H1 (cell line): ENCODE results near the gene STYXL1. TPM values are rescaled to one million over a fixed set of nuclear protein-coding genes. Genes with fewer than 3 reads are reported as not detected.

Experiments used
- CTCF ChIA-PET: fragments of 300-600 bp; sonication (Branson Sonifier 250); formaldehyde crosslinking; loops from one replicate; lab custom pipeline; 2021; ENCODE audit not compliant: partially characterized antibody; lab: Charles Lee
- POLR2A ChIA-PET: fragments of 300-600 bp; sonication (Branson Sonifier 250); formaldehyde crosslinking; loops from one replicate; lab custom pipeline; 2021; ENCODE audit warnings: inconsistent platforms; ENCODE audit not compliant: partially characterized antibody; lab: Charles Lee
- DNase-seq, 2 experiments: peaks; one replicate each; pipeline versions ENCODE4 v3.0.0 to v3.0.0-alpha.2; 2010 to 2022; ENCODE audit warnings: low spot score in 2 of 2, low read depth in 1 of 2, mixed read lengths in 1 of 2
- FAIRE-seq: peaks from 2 replicates; lab custom pipeline; 2011; peaks lifted over from hg19 to GRCh38; lab: Jason Lieb, UNC
- H2AFZ ChIP-seq: 2 replicates; pipeline ENCODE4 v1.8.1; 2012; ENCODE audit warnings: low read length, inconsistent platforms
- H2AK5ac ChIP-seq: 2 replicates; pipeline ENCODE4 v1.6.1; 2013; ENCODE audit warnings: low read depth, low read length
- H2BK120ac ChIP-seq: replicated peaks from 2 replicates; pipeline ENCODE3; 2013; ENCODE audit warnings: low read depth, low read length, inconsistent platforms
- H2BK12ac ChIP-seq: 2 replicates; pipeline ENCODE4 v1.6.1; 2013; ENCODE audit warnings: low read depth, low read length
- H2BK15ac ChIP-seq: 2 replicates; pipeline ENCODE4 v1.6.1; 2013; ENCODE audit warnings: low read length
- H2BK20ac ChIP-seq: 2 replicates; pipeline ENCODE4 v1.6.1; 2013; ENCODE audit warnings: low read length
- H2BK5ac ChIP-seq: 2 replicates; pipeline ENCODE4 v1.6.1; 2013; ENCODE audit warnings: low read depth, low read length
- H3K14ac ChIP-seq: 2 replicates; pipeline ENCODE4 v1.6.1; 2013; ENCODE audit warnings: inconsistent platforms; ENCODE audit not compliant: insufficient read length
- H3K18ac ChIP-seq: 2 replicates; pipeline ENCODE4 v1.6.1; 2013; ENCODE audit warnings: low read length; ENCODE audit errors: extremely low read depth
- H3K23ac ChIP-seq: 2 replicates; pipeline ENCODE4 v1.6.1; 2013; ENCODE audit warnings: inconsistent platforms; ENCODE audit not compliant: insufficient read length
- H3K23me2 ChIP-seq: 2 replicates; pipeline ENCODE4 v1.6.1; 2013; ENCODE audit warnings: low read depth, low read length
- H3K27ac ChIP-seq: 2 replicates; pipeline ENCODE4 v1.6.1; 2011; ENCODE audit warnings: low read depth, low read length, inconsistent platforms
- H3K27me3 ChIP-seq, 4 experiments: replicated peaks in 1 of 4; 1 replicate in 1 of 4; 2 replicates in 3 of 4; pipeline versions ENCODE4 v1.6.1 to v1.8.1; 2011 to 2013; ENCODE audit warnings: low read length in 3 of 4, mild to moderate bottlenecking in 3 of 4, inconsistent platforms in 2 of 4, mixed read lengths in 2 of 4, moderate library complexity in 1 of 4; ENCODE audit not compliant: control insufficient read depth in 3 of 4, insufficient read depth in 3 of 4; ENCODE audit errors: extremely low read depth in 1 of 4
- H3K36me3 ChIP-seq, 4 experiments: 2 replicates each; pipeline versions ENCODE4 v1.6.1 to v1.8.1; 2011 to 2013; ENCODE audit warnings: mild to moderate bottlenecking in 4 of 4, low read length in 3 of 4, moderate library complexity in 2 of 4, control low read depth in 1 of 4, inconsistent platforms in 1 of 4; ENCODE audit not compliant: insufficient read depth in 4 of 4, control insufficient read depth in 2 of 4
- H3K4ac ChIP-seq: replicated peaks from 2 replicates; pipeline ENCODE3; 2013; ENCODE audit warnings: low read length, low read depth, mixed read lengths, inconsistent platforms; ENCODE audit not compliant: insufficient read length
- H3K4me1 ChIP-seq, 4 experiments: replicated peaks in 1 of 4; 1 replicate in 1 of 4; 2 replicates in 3 of 4; pipeline versions ENCODE4 v1.6.1 to v1.8.1; 2011 to 2013; ENCODE audit warnings: low read length in 3 of 4, inconsistent platforms in 2 of 4, mixed read lengths in 1 of 4; ENCODE audit not compliant: insufficient read depth in 4 of 4, control insufficient read depth in 3 of 4
- H3K4me2 ChIP-seq, 2 experiments: 2 replicates each; pipeline versions ENCODE4 v1.6.1 to v1.8.1; 2011 to 2013; ENCODE audit warnings: low read depth in 2 of 2, low read length in 2 of 2, control low read depth in 1 of 2, inconsistent platforms in 1 of 2, mild to moderate bottlenecking in 1 of 2; ENCODE audit not compliant: insufficient read depth in 1 of 2
- H3K4me3 ChIP-seq, 4 experiments: fragments of 200-600, 300-600 bp in 1 of 4; sonication (generic), shearing (Covaris generic), sonication (Bioruptor Twin) in 1 of 4; 2 replicates each; pipeline versions ENCODE4 v1.5.1 to v1.8.1; 2011 to 2016; ENCODE audit warnings: low read length in 4 of 4, low read depth in 3 of 4, control low read depth in 2 of 4, inconsistent platforms in 2 of 4, mild to moderate bottlenecking in 2 of 4, mixed read lengths in 1 of 4, moderate library complexity in 1 of 4; ENCODE audit not compliant: insufficient read depth in 2 of 4; ENCODE audit errors: extremely low read depth in 1 of 4
- H3K56ac ChIP-seq: replicated peaks from 2 replicates; pipeline ENCODE3; 2013; ENCODE audit warnings: low read depth, mild to moderate bottlenecking, mixed read lengths, low read length, inconsistent platforms; ENCODE audit not compliant: insufficient read length
- H3K79me1 ChIP-seq: 2 replicates; pipeline ENCODE4 v1.6.1; 2013; ENCODE audit warnings: low read depth, low read length, control low read depth
- H3K79me2 ChIP-seq, 2 experiments: 2 replicates each; pipeline versions ENCODE4 v1.6.1 to v1.8.1; 2012 to 2013; ENCODE audit warnings: low read length in 2 of 2, mild to moderate bottlenecking in 2 of 2, inconsistent platforms in 1 of 2; ENCODE audit not compliant: insufficient read depth in 2 of 2, control insufficient read depth in 1 of 2
- H3K9ac ChIP-seq, 4 experiments: replicated peaks in 1 of 4; 1 replicate in 1 of 4; 2 replicates in 3 of 4; pipeline versions ENCODE4 v1.6.1 to v1.8.1; 2011 to 2013; ENCODE audit warnings: low read depth in 3 of 4, low read length in 3 of 4, control low read depth in 2 of 4, mild to moderate bottlenecking in 2 of 4, moderate library complexity in 2 of 4, inconsistent platforms in 1 of 4; ENCODE audit errors: extremely low read depth in 1 of 4
- H3K9me3 ChIP-seq, 2 experiments: 2 replicates each; pipeline versions ENCODE4 v1.6.1 to v1.8.1; 2012 to 2013; ENCODE audit warnings: mild to moderate bottlenecking in 2 of 2, moderate library complexity in 2 of 2, control low read depth in 1 of 2, inconsistent platforms in 1 of 2, low read depth in 1 of 2, low read length in 1 of 2, mixed read lengths in 1 of 2; ENCODE audit not compliant: insufficient read depth in 2 of 2
- H4K20me1 ChIP-seq, 2 experiments: replicated peaks in 1 of 2; 2 replicates each; pipeline versions ENCODE3 to v1.8.1; 2011 to 2013; ENCODE audit warnings: inconsistent platforms in 2 of 2, low read length in 2 of 2, mild to moderate bottlenecking in 1 of 2; ENCODE audit not compliant: insufficient read depth in 2 of 2, control insufficient read depth in 1 of 2
- H4K5ac ChIP-seq: 2 replicates; pipeline ENCODE4 v1.6.1; 2013; ENCODE audit warnings: low read length, low read depth, mixed read lengths, inconsistent platforms; ENCODE audit not compliant: insufficient read length
- H4K8ac ChIP-seq: 2 replicates; pipeline ENCODE4 v1.8.0; 2013; ENCODE audit warnings: mild to moderate bottlenecking, moderate library complexity, low read length, inconsistent platforms; ENCODE audit not compliant: insufficient read depth; ENCODE audit errors: extremely low read depth
- H4K91ac ChIP-seq: replicated peaks from 2 replicates; pipeline ENCODE3; 2013; ENCODE audit warnings: low read length, mixed read lengths, inconsistent platforms; ENCODE audit not compliant: insufficient read length
- EP300 ChIP-seq, 2 experiments: IDR thresholded peaks; 1 replicate in 1 of 2; 2 replicates in 1 of 2; pipeline ENCODE4 v1.6.1; 2011 to 2012; ENCODE audit warnings: low read depth in 2 of 2, low read length in 2 of 2, mild to moderate bottlenecking in 2 of 2, borderline replicate concordance in 1 of 2, inconsistent platforms in 1 of 2, moderate library complexity in 1 of 2
- PHF8 ChIP-seq: fragments of 200-600 bp; sonication (generic); conservative IDR thresholded peaks from 2 replicates; pipeline ENCODE4 v1.7.1; 2012; ENCODE audit warnings: low read depth, mild to moderate bottlenecking, inconsistent platforms, low read length, moderate library complexity
- SP1 ChIP-seq: IDR thresholded peaks from 2 replicates; pipeline ENCODE4 v1.6.1; 2011; ENCODE audit warnings: low read depth, low read length
- SRF ChIP-seq: IDR thresholded peaks from 2 replicates; pipeline ENCODE4 v1.6.1; 2011; ENCODE audit warnings: mild to moderate bottlenecking, low read depth, low read length, moderate library complexity
- WGBS, 2 experiments: shearing (Covaris generic) in 1 of 2; methylation state at CpG; one replicate each; pipeline versions ENCODE4 v1.1.6 to v1.1.7; 2013 to 2015; ENCODE audit warnings: low lambda C conversion rate in 2 of 2, mixed read lengths in 2 of 2, inconsistent platforms in 1 of 2, low coverage in 1 of 2, missing lambda C conversion rate in 1 of 2; ENCODE audit not compliant: insufficient replicate concordance in 2 of 2, insufficient coverage in 1 of 2, insufficient read length in 1 of 2; ENCODE audit errors: extremely low coverage in 1 of 2, missing lambda C conversion rate in 1 of 2; 5-methylcytosine and 5-hydroxymethylcytosine counted together
- polyA plus RNA-seq, 7 experiments: library from polyadenylated mRNA; depleted of rRNA in 3 of 7; stranded (reverse) in 5 of 7; unstranded in 2 of 7; fragments of >200 nt in 5 of 7; fragments of 200-250 nt in 2 of 7; gene quantifications; 1 replicate in 5 of 7; 2 replicates in 1 of 7; 4 replicates in 1 of 7; pipeline versions ENCODE4 v1.2.1 to v1.2.3, GENCODE V29; 2011 to 2013; ENCODE audit warnings: missing spikeins in 2 of 7, mixed read lengths in 2 of 7
- total RNA-seq: library from RNA; stranded (reverse); fragmentation: NEBNext Ultra II Directional; extraction: Animal tissue kit (Norgen Biotek cat#: 25700); gene quantifications from 2 replicates; pipeline ENCODE4 v1.2.1, GENCODE V29; 2021
- TF ChIP-seq, protein P1 (sequence below): IDR thresholded peaks from 2 replicates; pipeline ENCODE4 v1.6.1; 2012; ENCODE audit warnings: inconsistent platforms

STYXL1 gene
- total and polyA plus RNA-seq, 2 of the 8 experiments (the other 6 are each of a cell fraction or from before 2014, with no cell fraction given): 32.3 to 53.9 TPM

DNA sequence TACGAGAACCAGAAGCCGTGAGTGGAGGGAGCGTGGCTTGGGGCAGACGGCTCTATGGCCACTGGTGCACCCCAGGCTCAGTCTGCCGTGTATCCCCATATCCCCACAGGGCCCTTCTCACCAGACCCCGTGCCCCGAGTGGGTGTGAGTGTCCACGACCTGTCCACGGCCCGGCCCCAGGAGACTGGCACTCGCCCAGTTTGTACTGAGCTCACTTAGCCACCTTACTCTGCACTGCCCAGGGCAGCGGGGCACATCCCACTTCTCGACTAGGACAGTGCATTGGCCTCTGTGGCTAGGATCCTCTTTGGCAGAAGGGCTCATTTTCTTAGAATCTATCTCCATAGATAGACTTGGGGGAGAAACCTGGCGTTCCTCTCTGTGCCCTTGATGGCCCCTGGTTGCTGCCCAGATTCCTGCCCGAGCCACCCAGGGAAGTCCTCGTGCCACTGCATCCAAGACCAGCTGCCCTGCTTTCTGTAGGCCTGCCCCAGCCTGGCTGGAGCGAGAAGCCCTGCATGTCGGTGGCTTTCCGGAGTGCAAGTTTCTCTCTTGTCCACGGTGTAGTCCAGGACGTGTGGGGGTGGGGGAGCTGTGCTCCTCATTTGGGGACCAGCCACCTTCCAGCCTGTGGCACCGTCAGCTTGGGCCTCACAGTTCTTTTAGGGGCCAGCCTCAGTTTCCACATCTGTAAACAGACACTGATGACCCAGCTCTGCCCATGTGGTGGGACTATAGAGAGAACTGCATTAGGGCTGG is 65.3 kb downstream of the STYXL1 start:
- Histone ChIP-seq H2BK12ac (no peak overlapping the region), H2AK5ac (no peak overlapping the region), H2BK15ac (no peak overlapping the region), H4K91ac (no peak overlapping the region), H3K23ac (no peak overlapping the region), H2BK120ac (no peak overlapping the region), H3K4me3 (no peak overlapping the region), H3K27me3 (no peaks in the 10 kb centered on the region), H4K8ac (no peak overlapping the region), H4K5ac (no peak overlapping the region), H3K4ac (no peak overlapping the region), H3K36me3 (peaks cover 9 to 66% (median 37%) of the 10 kb centered on the region in 4 experiments), H3K18ac (no peak overlapping the region), H3K9me3 (no peaks in the 10 kb centered on the region), H3K79me2 (no peaks in the 10 kb centered on the region), H3K4me1 (no peaks in the 10 kb centered on the region), H2BK20ac (no peak overlapping the region), H3K9ac (no peak overlapping the region), H3K27ac (no peak overlapping the region), H3K79me1 (no peaks in the 10 kb centered on the region), H3K56ac (no peak overlapping the region), H2BK5ac (no peak overlapping the region), H3K23me2 (no peaks in the 10 kb centered on the region), H3K4me2 (no peak overlapping the region), H3K14ac (no peak overlapping the region), H4K20me1 (peaks cover 0 to 9% of the 10 kb centered on the region in 2 experiments), H2AFZ (no peak overlapping the region)
- DNase-seq (no peak), FAIRE-seq (no peak)
- CTCF ChIA-PET: interaction anchor here (0.7 to 1.6 kb wide), 5 partner anchors 8 to 116 kb away, joined by 3 to 7 read pairs (median 3); no protein-coding TSS in a partner anchor
- 93% methylated on average over 21 of the region's 22 CpGs; no CpG with 5 or more reads in 1 of the 2 experiments for WGBS, 2 experiments
- POLR2A ChIA-PET: interaction anchor here (1.0 kb wide), 1 partner anchor 9 kb away, joined by 3 read pairs; no protein-coding TSS in a partner anchor
- TF ChIP-seq PHF8: no peak
- no peak for TF ChIP-seq SP1
- TF ChIP-seq, protein P1, sequence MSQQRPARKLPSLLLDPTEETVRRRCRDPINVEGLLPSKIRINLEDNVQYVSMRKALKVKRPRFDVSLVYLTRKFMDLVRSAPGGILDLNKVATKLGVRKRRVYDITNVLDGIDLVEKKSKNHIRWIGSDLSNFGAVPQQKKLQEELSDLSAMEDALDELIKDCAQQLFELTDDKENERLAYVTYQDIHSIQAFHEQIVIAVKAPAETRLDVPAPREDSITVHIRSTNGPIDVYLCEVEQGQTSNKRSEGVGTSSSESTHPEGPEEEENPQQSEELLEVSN: no peak
- no peak for TF ChIP-seq SRF
- no peak for TF ChIP-seq EP300 (IDR thresholded peaks at IDR 0.05; ENCODE audit: borderline replicate concordance in 1 of 2, low read depth in 2 of 2, low read length in 2 of 2)
